Activated T-cell treated with anti-CD3 and anti-CD28 coated beads, Interleukin-2, amount 50 U/mL, for 24 hours (primary cell): ENCODE results near the gene RGS1.

Experiments used
- DNase-seq: peaks from one replicate; pipeline ENCODE4 v3.0.0-alpha.2; 2020
- H3K27ac Mint-ChIP-seq: 2 replicates; pipeline ENCODE4 v1.8.0; 2020; ENCODE audit warnings: mild to moderate bottlenecking, mixed read lengths
- H3K27me3 Mint-ChIP-seq: 2 replicates; pipeline ENCODE4 v1.8.0; 2020; ENCODE audit warnings: mixed read lengths
- H3K36me3 Mint-ChIP-seq: 2 replicates; pipeline ENCODE4 v1.8.0; 2020; ENCODE audit warnings: low read depth, mixed read lengths
- H3K4me1 Mint-ChIP-seq: 2 replicates; pipeline ENCODE4 v1.8.0; 2020; ENCODE audit warnings: low read depth, mixed read lengths
- H3K4me3 Mint-ChIP-seq: 2 replicates; pipeline ENCODE4 v1.8.0; 2020; ENCODE audit warnings: mild to moderate bottlenecking, moderate library complexity, mixed read lengths
- H3K9me3 Mint-ChIP-seq: 2 replicates; pipeline ENCODE4 v1.8.0; 2020; ENCODE audit warnings: mixed read lengths

Gene RGS1

DNA sequence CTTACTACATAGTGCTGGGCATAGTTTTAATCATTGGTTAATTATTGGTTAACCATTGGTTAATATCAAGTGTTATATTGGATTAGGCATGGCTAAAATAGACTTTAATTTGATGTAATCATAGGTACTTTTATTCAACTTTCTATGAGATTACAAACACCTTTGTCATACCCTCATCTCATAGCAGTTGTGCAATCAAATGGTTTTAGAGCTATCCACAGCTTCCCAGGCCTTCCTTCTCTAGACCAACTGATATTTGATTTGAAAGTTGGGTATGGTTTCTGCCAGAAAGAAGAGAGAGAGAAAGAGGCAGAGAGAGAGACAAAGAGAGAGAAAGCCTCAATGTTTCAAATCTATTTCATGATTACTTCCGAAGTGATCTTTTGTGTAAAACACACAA, 9.6 kb upstream of the RGS1 start:
- no peaks in the 10 kb centered on the region for H3K36me3 Mint-ChIP-seq
- peak overlapping the region; percentile 73 for H3K27ac Mint-ChIP-seq
- DNase-seq, result no peak
- H3K4me3 Mint-ChIP-seq, result no peak overlapping the region
- peaks cover 52% of the 10 kb centered on the region for H3K4me1 Mint-ChIP-seq
- peaks cover 7% of the 10 kb centered on the region for H3K9me3 Mint-ChIP-seq
- no peaks in the 10 kb centered on the region for H3K27me3 Mint-ChIP-seq

DNA sequence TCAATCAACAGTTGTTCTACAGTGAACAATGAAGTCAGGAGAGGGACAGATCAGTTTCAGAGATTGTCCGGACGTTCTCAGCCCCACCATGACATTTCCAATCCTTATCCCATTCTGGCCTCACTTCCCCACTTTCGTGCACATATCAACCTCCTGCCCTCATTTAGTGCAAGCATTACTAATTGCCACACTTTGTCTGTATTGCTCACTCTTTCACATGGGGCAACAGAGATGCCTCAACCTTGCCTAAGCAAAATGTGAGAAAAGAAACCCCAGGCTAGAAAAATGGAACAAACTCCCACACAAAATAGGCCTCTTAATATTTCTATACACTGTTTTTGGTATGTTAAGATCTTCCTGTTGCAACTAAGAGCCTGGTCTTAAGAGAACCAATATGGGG, 8.9 kb upstream of the RGS1 start:
- no peak for DNase-seq
- peaks cover 59% of the 10 kb centered on the region for H3K4me1 Mint-ChIP-seq
- H3K4me3 Mint-ChIP-seq, result no peak overlapping the region
- H3K9me3 Mint-ChIP-seq, result peaks cover 10% of the 10 kb centered on the region
- no peaks in the 10 kb centered on the region for H3K36me3 Mint-ChIP-seq
- peak overlapping the region; percentile 73 for H3K27ac Mint-ChIP-seq
- no peaks in the 10 kb centered on the region for H3K27me3 Mint-ChIP-seq

DNA sequence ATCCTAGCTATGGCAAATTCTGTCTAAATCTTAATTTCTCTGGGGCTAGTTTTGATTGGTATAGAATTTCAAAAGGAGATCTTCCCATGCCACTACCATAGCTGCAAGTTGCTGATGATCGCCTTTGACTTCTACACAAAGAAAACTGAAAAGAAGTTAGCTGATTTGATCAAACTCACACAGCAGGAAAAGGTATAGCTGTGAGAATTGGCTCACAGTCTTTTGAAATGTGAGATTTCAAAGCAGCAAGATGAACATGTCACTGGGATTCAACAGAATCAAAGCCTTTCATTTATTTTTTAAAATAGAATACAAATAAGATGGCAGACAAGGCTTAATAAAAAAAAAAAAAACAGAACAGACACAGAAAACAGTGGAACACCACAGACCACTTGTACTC, 7.5 kb upstream of the RGS1 start:
- Mint-ChIP-seq H3K4me1 (peaks cover 64% of the 10 kb centered on the region), H3K27ac (no peak overlapping the region), H3K9me3 (peaks cover 10% of the 10 kb centered on the region), H3K4me3 (no peak overlapping the region), H3K27me3 (no peaks in the 10 kb centered on the region), H3K36me3 (no peaks in the 10 kb centered on the region)
- no peak for DNase-seq

DNA sequence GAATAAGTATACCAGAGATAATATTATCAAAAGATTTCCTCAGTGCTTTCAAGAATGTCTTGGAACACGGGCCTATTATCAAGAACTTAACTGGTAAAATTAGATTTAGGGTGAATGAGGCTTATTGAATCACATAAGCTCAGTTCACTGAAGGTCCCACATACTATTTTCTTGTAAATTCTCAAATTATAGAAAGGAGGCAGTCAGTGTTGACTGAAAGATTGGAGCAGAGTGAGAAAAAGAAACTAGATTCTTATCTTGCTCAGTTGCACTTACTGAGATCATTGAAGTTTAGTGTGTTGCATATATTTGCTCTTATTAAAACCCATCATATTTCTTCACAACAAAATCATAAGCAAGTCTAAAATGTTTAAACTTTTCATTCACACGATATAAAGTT, 3.9 kb upstream of the RGS1 start:
- Mint-ChIP-seq H3K4me1 (peaks cover 74% of the 10 kb centered on the region), H3K27ac (peak overlapping the region; percentile 53), H3K9me3 (peaks cover 10% of the 10 kb centered on the region), H3K4me3 (no peak overlapping the region), H3K27me3 (no peaks in the 10 kb centered on the region), H3K36me3 (peaks cover 1% of the 10 kb centered on the region)
- no peak for DNase-seq

DNA sequence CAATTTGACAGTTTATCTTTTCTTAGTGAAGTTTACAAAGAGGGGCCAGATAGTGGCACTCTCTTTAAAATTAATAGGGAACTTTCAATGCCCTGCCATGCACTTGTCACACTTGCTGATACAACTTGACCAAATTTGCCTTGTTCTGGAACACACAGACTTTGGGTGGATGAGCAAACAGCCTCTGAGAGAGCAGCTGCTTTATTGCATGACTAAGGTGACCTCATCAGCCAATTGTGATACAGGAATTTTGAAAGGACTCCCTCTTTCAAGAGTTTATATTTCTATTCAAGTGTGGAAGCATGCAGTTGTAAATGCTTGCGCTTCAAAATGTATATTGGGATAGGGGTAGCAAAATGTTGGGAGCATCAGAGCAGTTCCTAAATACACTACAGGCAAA, 2.1 kb upstream of the RGS1 start:
- H3K27me3 Mint-ChIP-seq, result no peaks in the 10 kb centered on the region
- H3K36me3 Mint-ChIP-seq, result peaks cover 16% of the 10 kb centered on the region
- peaks cover 77% of the 10 kb centered on the region for H3K4me1 Mint-ChIP-seq
- H3K4me3 Mint-ChIP-seq, result no peak overlapping the region
- peaks cover 10% of the 10 kb centered on the region for H3K9me3 Mint-ChIP-seq
- DNase-seq, result no peak
- no peak overlapping the region for H3K27ac Mint-ChIP-seq

DNA sequence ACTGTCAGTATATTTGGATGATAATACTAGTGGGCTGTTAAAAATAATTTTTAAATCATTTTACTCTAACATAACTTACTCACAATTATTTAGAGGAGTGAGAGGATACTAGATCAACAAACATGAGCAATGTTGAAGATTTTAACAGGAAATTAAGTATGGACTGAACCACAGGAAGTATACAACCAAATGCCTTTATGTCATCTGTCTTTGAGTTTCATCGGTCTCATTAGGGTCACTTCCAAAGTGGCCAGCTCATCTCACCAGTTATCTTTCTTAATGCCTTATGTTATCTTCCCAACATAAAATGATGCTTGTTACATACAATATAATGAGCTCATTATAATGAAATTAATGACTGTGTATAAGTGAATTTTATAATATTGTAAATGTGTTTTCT, 1.5 kb upstream of the RGS1 start:
- no peak for DNase-seq
- H3K4me1 Mint-ChIP-seq, result peaks cover 81% of the 10 kb centered on the region
- no peak overlapping the region for H3K4me3 Mint-ChIP-seq
- H3K27me3 Mint-ChIP-seq, result no peaks in the 10 kb centered on the region
- H3K36me3 Mint-ChIP-seq, result peaks cover 22% of the 10 kb centered on the region
- H3K27ac Mint-ChIP-seq, result no peak overlapping the region
- peaks cover 10% of the 10 kb centered on the region for H3K9me3 Mint-ChIP-seq

DNA sequence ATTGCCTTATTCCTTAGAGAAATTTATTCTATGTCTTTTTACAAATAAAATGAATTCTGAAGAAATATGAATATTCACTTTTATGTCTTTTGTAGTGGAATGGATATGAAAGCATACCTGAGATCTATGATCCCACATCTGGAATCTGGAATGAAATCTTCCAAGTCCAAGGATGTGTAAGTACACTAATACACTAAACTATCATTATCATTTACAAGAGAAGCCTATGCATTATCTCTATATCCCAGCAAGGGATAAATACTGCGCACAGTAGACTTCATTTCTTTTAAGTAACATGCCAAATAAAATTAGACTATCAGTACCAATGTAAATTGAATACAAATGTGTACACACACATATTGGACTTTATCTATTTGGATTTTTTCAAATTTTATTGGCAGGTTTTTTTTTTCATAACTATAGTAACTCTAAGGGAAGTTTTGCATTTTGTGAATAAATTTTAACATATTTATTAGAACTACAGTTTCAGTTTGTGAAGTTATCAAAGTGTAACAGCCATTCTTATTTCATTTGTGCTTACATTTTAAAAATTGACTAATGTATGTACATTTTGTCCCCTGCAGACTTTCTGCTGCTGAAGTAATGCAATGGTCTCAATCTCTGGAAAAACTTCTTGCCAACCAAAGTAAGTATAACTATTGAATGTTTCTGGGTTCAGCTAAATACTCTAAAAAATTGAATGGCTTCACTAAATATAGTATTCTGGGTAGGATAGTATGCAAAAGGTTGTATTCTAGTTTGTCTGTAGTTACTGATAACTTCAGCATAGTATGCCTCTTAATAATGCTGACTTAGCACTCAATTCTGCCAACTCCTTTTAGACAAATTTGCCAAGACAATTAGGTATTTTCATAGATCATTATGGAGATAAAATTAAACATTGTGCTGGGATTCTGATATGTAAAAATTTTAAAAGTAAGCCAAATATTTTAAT, 894 bp downstream of the RGS1 start:
- Mint-ChIP-seq H3K9me3 (no peaks in the 10 kb centered on the region), H3K36me3 (peaks cover 28% of the 10 kb centered on the region), H3K27me3 (no peaks in the 10 kb centered on the region), H3K4me1 (peaks cover 85% of the 10 kb centered on the region), H3K4me3 (peak overlapping the region; percentile 73), H3K27ac (peak overlapping the region; percentile 35)
- no peak for DNase-seq

DNA sequence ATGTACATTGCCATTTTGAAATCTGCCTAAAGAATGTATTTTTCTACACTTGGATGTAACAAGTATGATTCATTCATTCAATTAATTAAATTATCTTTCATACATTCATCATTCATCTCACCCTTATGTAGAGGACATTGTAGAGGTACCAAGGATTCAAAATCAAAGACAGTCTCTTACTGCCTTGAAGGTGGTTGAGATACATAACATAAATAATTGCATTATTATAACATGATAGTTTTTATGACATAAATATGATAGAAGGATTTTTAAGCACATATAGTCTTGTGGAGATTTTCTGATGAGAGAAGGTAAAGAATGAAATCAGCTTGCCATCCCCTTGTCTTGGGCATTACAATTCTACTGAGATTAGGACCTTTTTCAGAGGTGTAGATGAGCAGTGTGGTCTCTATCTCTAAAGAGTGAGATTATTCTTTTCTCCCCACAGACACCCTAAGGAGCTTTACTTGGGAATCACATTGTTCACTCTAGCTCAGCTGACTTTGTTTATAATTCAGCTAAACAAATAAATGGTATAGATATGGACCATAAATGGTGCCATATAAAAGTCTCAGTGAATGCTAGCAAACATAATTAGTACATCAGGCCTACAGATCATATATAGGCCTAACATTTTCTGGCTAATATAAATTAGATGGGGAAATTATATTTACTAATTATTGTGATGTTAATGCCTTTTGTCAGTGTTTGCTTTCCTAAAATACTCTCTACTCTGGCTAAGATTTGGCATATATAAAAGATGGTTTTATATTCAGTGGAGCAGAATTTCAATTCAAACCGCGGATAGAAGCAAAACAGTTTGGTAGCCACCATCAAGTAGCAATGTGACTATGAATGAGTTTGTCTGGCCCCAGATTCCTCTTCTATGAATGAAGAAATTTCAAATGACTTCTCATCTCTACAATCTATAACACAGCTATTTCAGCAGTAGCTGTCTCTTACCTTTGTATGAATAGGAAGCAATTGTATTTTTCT, 1.9 kb downstream of the RGS1 start:
- DNase-seq, result no peak
- H3K27me3 Mint-ChIP-seq, result no peaks in the 10 kb centered on the region
- peak overlapping the region; percentile 73 for H3K4me3 Mint-ChIP-seq
- H3K27ac Mint-ChIP-seq, result peak overlapping the region; percentile 23
- H3K4me1 Mint-ChIP-seq, result peaks cover 75% of the 10 kb centered on the region
- H3K9me3 Mint-ChIP-seq, result no peaks in the 10 kb centered on the region
- H3K36me3 Mint-ChIP-seq, result peaks cover 28% of the 10 kb centered on the region

DNA sequence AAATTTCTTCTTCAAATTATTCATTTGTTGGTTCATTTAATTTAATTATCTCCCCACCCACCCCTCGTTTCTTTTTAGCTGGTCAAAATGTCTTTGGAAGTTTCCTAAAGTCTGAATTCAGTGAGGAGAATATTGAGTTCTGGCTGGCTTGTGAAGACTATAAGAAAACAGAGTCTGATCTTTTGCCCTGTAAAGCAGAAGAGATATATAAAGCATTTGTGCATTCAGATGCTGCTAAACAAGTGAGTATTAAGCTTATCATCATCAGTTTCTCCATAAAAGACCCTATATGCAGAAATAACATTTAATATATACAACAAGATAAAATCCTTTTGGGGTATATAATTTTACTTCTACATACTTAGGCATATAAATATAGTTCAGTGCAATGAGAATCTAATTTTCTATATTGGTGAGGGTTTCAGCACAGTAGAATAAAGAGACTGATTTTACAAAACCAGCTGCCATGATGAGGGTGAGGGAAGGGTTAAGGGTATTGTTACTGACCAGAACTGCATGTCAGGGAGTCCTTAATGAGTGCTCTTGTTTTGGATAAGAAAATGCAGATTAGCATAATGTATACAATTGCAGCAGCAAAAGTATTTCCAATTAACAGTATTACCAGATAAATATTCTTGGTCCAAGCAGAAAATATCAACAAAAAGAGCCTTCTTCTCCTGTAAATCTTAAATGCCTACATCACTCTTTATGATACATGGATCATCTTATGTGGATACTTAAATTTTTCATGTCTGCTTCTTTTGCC, 2.8 kb downstream of the RGS1 start:
- H3K27me3 Mint-ChIP-seq, result no peaks in the 10 kb centered on the region
- H3K9me3 Mint-ChIP-seq, result no peaks in the 10 kb centered on the region
- H3K27ac Mint-ChIP-seq, result peak overlapping the region; percentile 48
- peaks cover 67% of the 10 kb centered on the region for H3K4me1 Mint-ChIP-seq
- peak overlapping the region; percentile 73 for H3K4me3 Mint-ChIP-seq
- peaks cover 28% of the 10 kb centered on the region for H3K36me3 Mint-ChIP-seq
- no peak for DNase-seq

DNA sequence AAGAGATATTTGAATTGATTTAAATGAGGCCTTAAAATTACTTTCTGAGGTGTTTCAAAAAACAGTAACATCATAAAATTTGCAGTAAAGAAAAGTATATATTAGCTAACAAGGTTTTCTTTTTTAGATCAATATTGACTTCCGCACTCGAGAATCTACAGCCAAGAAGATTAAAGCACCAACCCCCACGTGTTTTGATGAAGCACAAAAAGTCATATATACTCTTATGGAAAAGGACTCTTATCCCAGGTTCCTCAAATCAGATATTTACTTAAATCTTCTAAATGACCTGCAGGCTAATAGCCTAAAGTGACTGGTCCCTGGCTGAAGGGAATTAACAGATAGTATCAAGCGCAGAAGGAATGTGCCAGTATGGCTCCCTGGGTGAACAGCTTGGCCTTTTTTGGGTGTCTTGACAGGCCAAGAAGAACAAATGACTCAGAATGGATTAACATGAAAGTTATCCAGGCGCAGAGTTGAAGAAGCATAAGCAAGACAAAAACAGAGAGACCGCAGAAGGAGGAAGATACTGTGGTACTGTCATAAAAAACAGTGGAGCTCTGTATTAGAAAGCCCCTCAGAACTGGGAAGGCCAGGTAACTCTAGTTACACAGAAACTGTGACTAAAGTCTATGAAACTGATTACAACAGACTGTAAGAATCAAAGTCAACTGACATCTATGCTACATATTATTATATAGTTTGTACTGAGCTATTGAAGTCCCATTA, 3.6 kb downstream of the RGS1 start:
- no peaks in the 10 kb centered on the region for H3K9me3 Mint-ChIP-seq
- H3K27me3 Mint-ChIP-seq, result no peaks in the 10 kb centered on the region
- no peak for DNase-seq
- peak overlapping the region; percentile 18 for H3K27ac Mint-ChIP-seq
- H3K4me3 Mint-ChIP-seq, result peak overlapping the region; percentile 73
- H3K36me3 Mint-ChIP-seq, result peaks cover 28% of the 10 kb centered on the region
- peaks cover 58% of the 10 kb centered on the region for H3K4me1 Mint-ChIP-seq

DNA sequence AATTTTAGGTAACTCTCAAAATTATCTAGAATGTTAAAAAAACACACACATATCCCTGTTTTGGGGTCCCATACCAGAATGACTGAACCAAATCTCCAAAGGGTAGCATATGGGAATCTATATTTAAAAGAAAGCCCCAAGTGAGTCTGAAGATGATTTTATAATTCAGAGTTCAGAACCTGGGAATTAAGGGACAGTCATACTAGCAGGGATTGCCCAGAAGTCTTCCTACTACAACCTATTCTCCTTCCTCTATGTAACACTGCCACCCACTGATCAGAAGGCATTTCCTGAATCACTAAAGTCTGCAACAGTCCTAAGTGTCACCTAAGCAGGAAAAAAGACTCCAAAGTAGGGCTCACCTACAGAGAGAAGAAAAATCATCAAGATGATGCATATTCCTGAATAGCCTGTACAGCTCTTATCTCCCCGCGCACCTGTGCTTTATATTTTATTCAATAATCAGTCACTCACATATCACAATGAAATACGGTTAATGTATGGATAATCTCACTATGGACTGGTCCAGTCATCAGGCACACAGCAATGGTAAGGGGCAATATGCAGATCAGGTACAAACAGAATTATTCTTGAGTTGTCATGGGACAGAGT, 4.9 kb downstream of the RGS1 start:
- Mint-ChIP-seq H3K4me1 (peaks cover 51% of the 10 kb centered on the region), H3K36me3 (peaks cover 28% of the 10 kb centered on the region), H3K27me3 (no peaks in the 10 kb centered on the region), H3K9me3 (no peaks in the 10 kb centered on the region), H3K4me3 (peak overlapping the region; percentile 35), H3K27ac (no peak overlapping the region)
- no peak for DNase-seq

DNA sequence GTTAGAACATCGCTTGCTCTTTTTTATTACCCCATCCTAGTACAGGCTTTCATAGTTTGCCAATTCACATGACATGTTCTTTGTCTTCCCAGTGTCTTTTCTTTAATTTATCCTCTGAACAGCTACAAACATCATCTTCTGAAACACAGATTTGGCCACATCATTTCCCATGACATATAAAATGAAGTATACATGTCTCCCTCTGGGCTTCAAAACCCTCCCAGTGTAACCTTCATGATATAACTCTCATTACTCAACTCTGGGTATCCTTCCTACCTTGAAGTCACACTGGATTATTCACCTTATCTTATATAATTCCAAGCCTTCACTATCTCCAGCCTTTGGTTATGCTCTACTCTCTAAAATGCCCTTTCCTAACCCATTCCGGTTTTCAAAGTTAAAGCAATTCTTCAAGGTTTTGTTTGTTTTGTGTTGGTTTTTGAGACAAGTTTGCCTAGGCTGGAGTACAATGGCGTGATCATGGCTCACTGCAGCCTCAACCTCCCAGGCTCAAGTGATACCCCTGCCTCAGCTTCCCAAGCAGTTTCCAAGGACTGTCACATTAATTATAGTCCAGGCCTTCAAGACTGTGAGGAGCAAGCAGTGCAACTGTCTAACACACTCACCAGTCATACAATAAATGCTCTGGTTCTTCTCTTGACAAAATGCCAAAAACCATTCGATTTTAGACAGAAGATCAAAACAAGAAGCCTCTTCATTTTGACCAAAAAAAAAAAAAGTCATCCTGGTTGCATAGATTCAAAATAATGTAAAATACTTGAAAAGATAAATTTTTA, 5.8 kb downstream of the RGS1 start:
- DNase-seq, result no peak
- H3K4me3 Mint-ChIP-seq, result no peak overlapping the region
- no peak overlapping the region for H3K27ac Mint-ChIP-seq
- peaks cover 44% of the 10 kb centered on the region for H3K4me1 Mint-ChIP-seq
- no peaks in the 10 kb centered on the region for H3K9me3 Mint-ChIP-seq
- peaks cover 28% of the 10 kb centered on the region for H3K36me3 Mint-ChIP-seq
- H3K27me3 Mint-ChIP-seq, result no peaks in the 10 kb centered on the region

DNA sequence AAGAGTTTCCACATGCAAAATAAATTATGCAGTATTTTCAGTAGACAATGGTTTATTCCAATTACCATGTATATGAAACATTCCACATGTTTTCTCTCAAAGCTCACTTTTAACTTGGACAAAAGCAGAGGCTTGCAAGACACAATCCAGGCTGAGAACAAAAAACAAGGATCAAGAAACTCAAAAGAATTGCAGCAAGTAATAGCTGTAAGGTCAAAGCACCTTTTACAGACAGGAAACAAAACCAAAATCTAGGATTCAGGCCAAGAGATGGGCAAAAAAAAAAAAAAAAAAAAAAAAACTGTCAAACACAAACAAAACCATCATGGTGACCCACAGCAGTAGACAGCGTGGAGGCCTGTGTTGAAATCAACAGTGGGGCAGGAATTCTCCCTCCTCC, 9.3 kb downstream of the RGS1 start:
- Mint-ChIP-seq H3K4me3 (no peak overlapping the region), H3K4me1 (peaks cover 20% of the 10 kb centered on the region), H3K9me3 (no peaks in the 10 kb centered on the region), H3K36me3 (peaks cover 2% of the 10 kb centered on the region), H3K27ac (no peak overlapping the region), H3K27me3 (no peaks in the 10 kb centered on the region)
- DNase-seq, result no peak
